SH-SY5Y (cell line): ENCODE results near the gene NDRG4.

Source experiments
- GATA2 ChIP-seq: IDR thresholded peaks from 2 replicates; pipeline ENCODE4 v1.6.1; 2011; ENCODE audit warnings: mild to moderate bottlenecking, low read depth, low read length
- GATA3 ChIP-seq: IDR thresholded peaks from 2 replicates; pipeline ENCODE4 v1.6.1; 2011; ENCODE audit warnings: low read depth, mild to moderate bottlenecking, low read length, moderate library complexity

DNA sequence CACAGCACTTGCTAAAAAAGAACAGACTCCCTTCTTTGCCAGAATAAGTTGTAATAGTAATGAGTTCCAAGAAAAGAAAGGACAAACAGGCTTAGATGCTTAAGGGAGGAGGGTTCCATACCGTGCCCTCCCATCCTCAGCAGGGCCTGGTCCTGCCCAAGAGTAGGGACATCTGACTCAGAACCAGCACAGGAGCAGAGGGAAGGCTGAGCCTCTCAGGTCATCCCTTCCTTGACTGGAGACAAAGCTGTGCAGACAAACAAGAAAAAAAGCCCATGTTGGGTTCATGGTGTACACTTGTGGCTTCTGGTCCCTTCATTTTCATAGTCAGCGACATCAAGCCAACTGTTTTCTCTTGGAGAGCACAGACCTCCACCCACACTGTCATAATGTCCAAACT is 44.2 kb upstream of the NDRG4 start:
- TF ChIP-seq GATA2 (no peak), GATA3 (no peak)
